IMR-90 (cell line): ENCODE results near the gene WDR43. TPM values are rescaled to one million over a fixed set of nuclear protein-coding genes. Genes with fewer than 3 reads are reported as not detected.
A peak's percentile ranks its signal among the peaks of the same experiment; 100 is the strongest.

Experiments used
- ATAC-seq: fragments of 200-7000 bp; cut with Tn5 transposase; 2 replicates; pipeline ENCODE4 v1.9.1; 2020; ENCODE audit warnings: low read depth, mild to moderate bottlenecking, moderate library complexity
- BruUV-seq: library from RNA; stranded (reverse); fragments of 400-500 nt; replicated peaks from 2 replicates; lab custom pipeline; 2021; lab: Mats Ljungman, UMichigan
- CTCF ChIA-PET: fragments of 300-600 bp; formaldehyde crosslinking; extraction: SDS; loops from one replicate; lab custom pipeline; 2021; ENCODE audit warnings: antibody characterized with exemption; lab: Yijun Ruan, JAX
- POLR2A ChIA-PET: fragments of 300-600 bp; sonication (Branson Sonifier 250); formaldehyde crosslinking; loops from one replicate; lab custom pipeline; 2022; ENCODE audit warnings: antibody characterized with exemption; ENCODE audit not compliant: unreplicated experiment; lab: Charles Lee
- DNase-seq: peaks from one replicate; pipeline ENCODE4 v3.0.0; 2013
- H2AFZ ChIP-seq: replicated peaks from 2 replicates; pipeline ENCODE3; 2013; ENCODE audit warnings: low read length, mild to moderate bottlenecking; ENCODE audit not compliant: poor library complexity
- H2AK5ac ChIP-seq: 2 replicates; pipeline ENCODE4 v1.6.1; 2013; ENCODE audit warnings: low read depth, low read length, inconsistent platforms
- H2AK9ac ChIP-seq: replicated peaks from 2 replicates; pipeline ENCODE3; 2013; ENCODE audit warnings: mild to moderate bottlenecking, low read depth, low read length, moderate library complexity; ENCODE audit not compliant: poor library complexity
- H2BK120ac ChIP-seq: 2 replicates; pipeline ENCODE4 v1.6.1; 2013; ENCODE audit warnings: low read depth, low read length, inconsistent platforms
- H2BK15ac ChIP-seq: 3 replicates; pipeline ENCODE4 v1.6.1; 2013; ENCODE audit warnings: low read depth, low read length, inconsistent platforms
- H2BK20ac ChIP-seq: 2 replicates; pipeline ENCODE4 v1.6.1; 2013; ENCODE audit warnings: low read depth, mild to moderate bottlenecking, inconsistent platforms, low read length, moderate library complexity
- H2BK5ac ChIP-seq: 2 replicates; pipeline ENCODE4 v1.6.1; 2013; ENCODE audit warnings: mild to moderate bottlenecking, low read depth, low read length, inconsistent platforms; ENCODE audit not compliant: poor library complexity, severe bottlenecking
- H3K14ac ChIP-seq: replicated peaks from 2 replicates; pipeline ENCODE4 v1.6.1; 2013; ENCODE audit warnings: low read depth, low read length, inconsistent platforms
- H3K18ac ChIP-seq: 2 replicates; pipeline ENCODE4 v1.6.1; 2013; ENCODE audit warnings: low read depth, low read length, control low read depth
- H3K23ac ChIP-seq: 2 replicates; pipeline ENCODE4 v1.6.1; 2013; ENCODE audit warnings: low read depth, low read length, inconsistent platforms
- H3K27ac ChIP-seq: 2 replicates; pipeline ENCODE4 v1.5.1; 2013; ENCODE audit warnings: mild to moderate bottlenecking, control low read depth, low read length; ENCODE audit not compliant: insufficient read depth
- H3K27me3 ChIP-seq: 2 replicates; pipeline ENCODE4 v1.6.1; 2013; ENCODE audit warnings: low read length; ENCODE audit not compliant: control insufficient read depth, insufficient read depth
- H3K36me3 ChIP-seq: 2 replicates; pipeline ENCODE4 v1.6.1; 2013; ENCODE audit warnings: low read length, mixed read lengths; ENCODE audit not compliant: control insufficient read depth, insufficient read depth
- H3K4ac ChIP-seq: 2 replicates; pipeline ENCODE4 v1.6.1; 2013; ENCODE audit warnings: low read depth, low read length, inconsistent platforms
- H3K4me1 ChIP-seq: 2 replicates; pipeline ENCODE4 v1.6.1; 2013; ENCODE audit warnings: low read length, mixed read lengths; ENCODE audit not compliant: control insufficient read depth, insufficient read depth
- H3K4me2 ChIP-seq: 2 replicates; pipeline ENCODE4 v1.6.1; 2013; ENCODE audit warnings: low read depth, mild to moderate bottlenecking, control low read depth, low read length, moderate library complexity
- H3K4me3 ChIP-seq: 2 replicates; pipeline ENCODE4 v1.5.1; 2013; ENCODE audit warnings: low read depth, mild to moderate bottlenecking, control low read depth, low read length, moderate library complexity; ENCODE audit not compliant: insufficient read depth
- H3K56ac ChIP-seq: 2 replicates; pipeline ENCODE4 v1.6.1; 2013; ENCODE audit warnings: low read length, inconsistent platforms; ENCODE audit not compliant: insufficient read depth; ENCODE audit errors: extremely low read depth
- H3K79me1 ChIP-seq, 2 experiments: 2 replicates each; pipeline ENCODE4 v1.6.1; 2013; ENCODE audit warnings: low read length in 2 of 2, inconsistent platforms in 1 of 2, low read depth in 1 of 2
- H3K9ac ChIP-seq: 2 replicates; pipeline ENCODE4 v1.6.1; 2013; ENCODE audit warnings: low read depth, low read length, control low read depth
- H3K9me1 ChIP-seq: 2 replicates; pipeline ENCODE4 v1.6.1; 2013; ENCODE audit warnings: low read length, inconsistent platforms; ENCODE audit not compliant: insufficient read depth
- H3K9me3 ChIP-seq: 2 replicates; pipeline ENCODE4 v1.6.1; 2013; ENCODE audit warnings: low read length; ENCODE audit not compliant: control insufficient read depth, insufficient read depth
- H4K20me1 ChIP-seq: 2 replicates; pipeline ENCODE4 v1.6.1; 2013; ENCODE audit warnings: low read length, inconsistent platforms; ENCODE audit not compliant: insufficient read depth
- H4K5ac ChIP-seq: 2 replicates; pipeline ENCODE4 v1.6.1; 2013; ENCODE audit warnings: mild to moderate bottlenecking, low read depth, low read length, control low read depth
- H4K8ac ChIP-seq, 2 experiments: 2 replicates each; pipeline ENCODE4 v1.6.1; 2013; ENCODE audit warnings: low read depth in 2 of 2, low read length in 2 of 2, control low read depth in 1 of 2, inconsistent platforms in 1 of 2
- H4K91ac ChIP-seq: 2 replicates; pipeline ENCODE4 v1.6.1; 2013; ENCODE audit warnings: low read depth, low read length, inconsistent platforms; ENCODE audit not compliant: insufficient read depth
- BHLHE40 ChIP-seq: fragments of 150-350 bp; IDR thresholded peaks from 2 replicates; pipeline ENCODE4 v1.6.1; 2016; ENCODE audit warnings: mild to moderate bottlenecking, low read depth, low read length
- CEBPB ChIP-seq: IDR thresholded peaks from 2 replicates; pipeline ENCODE4 v1.6.1; 2012; ENCODE audit warnings: low read depth, low read length, improper control_type of control experiment
- CTCF ChIP-seq: conservative IDR thresholded peaks from 2 replicates; pipeline ENCODE4 v1.5.1; 2012; ENCODE audit warnings: mild to moderate bottlenecking, low read depth, low read length, improper control_type of control experiment
- FOS ChIP-seq: fragments of 150-350 bp; IDR thresholded peaks from 2 replicates; pipeline ENCODE4 v1.6.1; 2016; ENCODE audit warnings: low read depth, low read length
- MAZ ChIP-seq: IDR thresholded peaks from 2 replicates; pipeline ENCODE4 v1.6.1; 2012; ENCODE audit warnings: low read depth, mild to moderate bottlenecking, low read length, improper control_type of control experiment, moderate library complexity, borderline replicate concordance
- MXI1 ChIP-seq: IDR thresholded peaks from 2 replicates; pipeline ENCODE4 v1.6.1; 2012; ENCODE audit warnings: low read depth, mild to moderate bottlenecking, low read length, moderate library complexity, borderline replicate concordance
- POLR2A ChIP-seq: IDR thresholded peaks from 2 replicates; pipeline ENCODE4 v1.6.1; 2012; ENCODE audit warnings: mild to moderate bottlenecking, low read depth, low read length
- RAD21 ChIP-seq: IDR thresholded peaks from 2 replicates; pipeline ENCODE4 v1.6.1; 2012; ENCODE audit warnings: low read length, improper control_type of control experiment
- USF2 ChIP-seq: fragments of 150-350 bp; IDR thresholded peaks from 2 replicates; pipeline ENCODE4 v1.6.1; 2017; ENCODE audit warnings: mild to moderate bottlenecking, antibody characterized with exemption, low read length, low read depth
- WGBS, 2 experiments: methylation state at CpG; one replicate each; pipeline versions ENCODE4 v1.1.5 to v1.1.7; 2013; ENCODE audit warnings: missing lambda C conversion rate in 2 of 2; ENCODE audit not compliant: insufficient read length in 1 of 2; ENCODE audit errors: extremely low coverage in 2 of 2; 5-methylcytosine and 5-hydroxymethylcytosine counted together
- dilution Hi-C: fragments of 300-500 bp; cut with HindIII; formaldehyde crosslinking; loops from one replicate; pipeline ENCODE4 v1.14.3; 2018; ENCODE audit warnings: low sequenced_read_pairs; ENCODE audit not compliant: unreplicated experiment
- in situ Hi-C: fragments of 300-500 bp; cut with MboI; formaldehyde crosslinking; loops from 3 replicates; pipeline ENCODE4 v1.14.3; 2019; ENCODE audit warnings: low sequenced_read_pairs, inconsistent platforms, mixed read lengths
- intact Hi-C: fragments of 100-400 bp; cut with micrococcal nuclease; formaldehyde crosslinking; loops from 2 replicates; pipeline ENCODE4 v1.10.0; 2022
- polyA plus RNA-seq, 3 experiments: library from polyadenylated mRNA; depleted of rRNA; stranded (reverse); fragments of >200 nt; gene quantifications; 2 replicates each; pipeline ENCODE4 v1.2.3, GENCODE V29; 2012; ENCODE audit warnings: low replicate concordance in 1 of 3
- total RNA-seq: library from RNA; depleted of rRNA; stranded (reverse); fragments of >200 nt; gene quantifications from 2 replicates; pipeline ENCODE4 v1.2.3, GENCODE V29; 2012

Gene WDR43
- total and polyA plus RNA-seq, 2 of the 4 experiments (the other 2 are of a cell fraction), result 40.3 to 300 TPM

GRCh38 chr2:28870146-28870891 is 24.1 kb upstream of the WDR43 start, which contains the start of gene TRMT61B:
TSS of gene TRMT61B (minus strand) at chr2:28870309. CDS start at chr2:28870277, 32 bp downstream.
- CTCF ChIA-PET, result interaction anchor here (0.6 kb wide), 1 partner anchor 304 kb away, joined by 3 read pairs; no protein-coding TSS in a partner anchor
- intact Hi-C loops, result no loop called here
- ATAC-seq, result peak; percentile 100

More at GRCh38 chr2:28870146-28870891, 24.1 kb upstream of the WDR43 start, which contains the start of gene TRMT61B:
- no TSS peak for BruUV-seq
- Histone ChIP-seq H3K9ac (peak within 1 kb of the TSS; percentile 60), H3K4me1 (no peaks in the 10 kb centered on the region), H2AK9ac (peak within 1 kb of the TSS; percentile 80), H2BK20ac (no peak within 1 kb of the TSS), H2BK120ac (peak within 1 kb of the TSS; percentile 58; the same call in 1 of the 2 replicates), H3K4ac (peak within 1 kb of the TSS; percentile 87), H3K56ac (peak within 1 kb of the TSS; percentile 64), H3K23ac (peak within 1 kb of the TSS; percentile 76), H3K4me3 (peak within 1 kb of the TSS; percentile 87), H3K79me1 (peaks cover 18 to 36% of the 10 kb centered on the region in 2 experiments), H4K8ac (peak within 1 kb of the TSS; percentile 77 to 96), H3K14ac (peak within 1 kb of the TSS; percentile 77), H3K27me3 (no peaks in the 10 kb centered on the region), H3K9me3 (no peaks in the 10 kb centered on the region), H2AK5ac (peak within 1 kb of the TSS; percentile 39), H2AFZ (peak within 1 kb of the TSS; percentile 94), H3K4me2 (peak within 1 kb of the TSS; percentile 96), H2BK15ac (no peak within 1 kb of the TSS), H3K9me1 (no peaks in the 10 kb centered on the region; the same call in 1 of the 2 replicates), H3K18ac (no peak within 1 kb of the TSS), H3K27ac (peak within 1 kb of the TSS; percentile 59), H2BK5ac (peak within 1 kb of the TSS; percentile 29), H4K20me1 (no peaks in the 10 kb centered on the region; the same call in 1 of the 2 replicates), H4K91ac (peak within 1 kb of the TSS; percentile 54), H4K5ac (peak within 1 kb of the TSS; percentile 48), H3K36me3 (no peaks in the 10 kb centered on the region)
- peak; percentile 93 for DNase-seq
- POLR2A ChIA-PET, result no interaction called here
- 0% methylated on average over 32 of the region's 57 CpGs; no CpG with 5 or more reads in 1 of the 2 experiments for WGBS, 2 experiments
- dilution Hi-C loops, result no loop called here
- TF ChIP-seq USF2 (peak; percentile 32), CEBPB (peak; percentile 64), CTCF (no peak), FOS (peak; percentile 16; the same call in 1 of the 2 replicates), MXI1 (peak; percentile 99), RAD21 (no peak), POLR2A (0 out of 2 replicates have a peak, but pooled peaks have one; percentile 67), MAZ (peak; percentile 67; the same call in 1 of the 2 replicates), BHLHE40 (0 out of 2 replicates have a peak, but pooled peaks have one; percentile 11)
- in situ Hi-C loops, result no loop called here
